HepG2 (cell line): ENCODE results near the gene TTBK1. TPM values are rescaled to one million over a fixed set of nuclear protein-coding genes. Genes with fewer than 3 reads are reported as not detected.
A peak's percentile ranks its signal among the peaks of the same experiment; 100 is the strongest.

Source experiments
- ARHGAP35 ChIP-seq: sonication (generic); formaldehyde crosslinking; IDR thresholded peaks from 2 replicates; pipeline ENCODE4 v1.9.0; 2022; ENCODE audit warnings: mild to moderate bottlenecking, inconsistent platforms, moderate library complexity, missing genetic modification reagents, borderline replicate concordance
- ARID4A ChIP-seq: sonication (generic); formaldehyde crosslinking; IDR thresholded peaks from 2 replicates; pipeline ENCODE4 v1.5.0; 2020; ENCODE audit warnings: mild to moderate bottlenecking, missing genetic modification reagents, borderline replicate concordance
- BRD4 ChIP-seq: sonication (generic); formaldehyde crosslinking; IDR thresholded peaks from 2 replicates; pipeline ENCODE4 v1.4.0; 2020; ENCODE audit warnings: missing genetic modification reagents
- KLF16 ChIP-seq, 2 experiments: sonication (generic) in 1 of 2; formaldehyde crosslinking in 1 of 2; IDR thresholded peaks; 2 replicates each; pipeline versions ENCODE4 v1.6.1 to v1.8.0; 2016 to 2023; ENCODE audit warnings: missing genetic modification reagents in 2 of 2, missing compliant biosample characterization in 1 of 2
- MTF1 ChIP-seq: sonication (generic); formaldehyde crosslinking; IDR thresholded peaks from 2 replicates; pipeline ENCODE4 v1.5.0; 2020; ENCODE audit warnings: missing genetic modification reagents
- PATZ1 ChIP-seq: sonication (generic); formaldehyde crosslinking; IDR thresholded peaks from 2 replicates; pipeline ENCODE4 v1.4.0; 2020; ENCODE audit warnings: missing genetic modification reagents
- PHF8 ChIP-seq: sonication (generic); formaldehyde crosslinking; IDR thresholded peaks from 2 replicates; pipeline ENCODE4 v1.5.0; 2020; ENCODE audit warnings: missing genetic modification reagents
- RXRB ChIP-seq: IDR thresholded peaks from 2 replicates; pipeline ENCODE4 v1.6.1; 2016; ENCODE audit warnings: borderline replicate concordance, missing genetic modification reagents, missing compliant biosample characterization
- TCF7L2 ChIP-seq: IDR thresholded peaks from 2 replicates; pipeline ENCODE4 v1.6.1; 2011; ENCODE audit warnings: mild to moderate bottlenecking, low read depth, low read length, moderate library complexity
- ZBTB43 ChIP-seq: sonication (generic); formaldehyde crosslinking; conservative IDR thresholded peaks from 2 replicates; pipeline ENCODE4 v1.4.0; 2020; ENCODE audit warnings: missing genetic modification reagents
- ZNF121 ChIP-seq: sonication (generic); formaldehyde crosslinking; IDR thresholded peaks from 2 replicates; pipeline ENCODE4 v1.5.0; 2020; ENCODE audit warnings: mild to moderate bottlenecking, missing genetic modification reagents
- ZNF224 ChIP-seq: sonication (generic); formaldehyde crosslinking; IDR thresholded peaks from 2 replicates; pipeline ENCODE4 v1.5.0; 2020; ENCODE audit warnings: mild to moderate bottlenecking, missing genetic modification reagents
- ZNF264 ChIP-seq: sonication (generic); formaldehyde crosslinking; IDR thresholded peaks from 2 replicates; pipeline ENCODE4 v1.4.0; 2020; ENCODE audit warnings: missing genetic modification reagents
- ZNF558 ChIP-seq: sonication (generic); formaldehyde crosslinking; IDR thresholded peaks from 2 replicates; pipeline ENCODE4 v1.9.0; 2022; ENCODE audit warnings: mild to moderate bottlenecking, missing genetic modification reagents, borderline replicate concordance
- ZNF687 ChIP-seq: sonication (generic); formaldehyde crosslinking; IDR thresholded peaks from 2 replicates; pipeline ENCODE4 v1.5.1; 2020; ENCODE audit warnings: mild to moderate bottlenecking, missing genetic modification reagents, moderate library complexity
- ZNF7 ChIP-seq: IDR thresholded peaks from 2 replicates; pipeline ENCODE4 v1.6.1; 2016; ENCODE audit warnings: missing biosample characterization, missing genetic modification reagents
- ZNF777 ChIP-seq: sonication (generic); formaldehyde crosslinking; IDR thresholded peaks from 2 replicates; pipeline ENCODE4 v1.4.0; 2020; ENCODE audit warnings: missing genetic modification reagents
- ZNF891 ChIP-seq: sonication (generic); formaldehyde crosslinking; IDR thresholded peaks from 2 replicates; pipeline ENCODE4 v1.5.0; 2020; ENCODE audit warnings: mild to moderate bottlenecking, missing genetic modification reagents
- polyA plus RNA-seq, 8 experiments: library from polyadenylated mRNA; depleted of rRNA in 3 of 8; stranded (reverse) in 7 of 8; unstranded in 1 of 8; fragments of >200 nt; fragmentation: Illumina TruSeq in 4 of 8; extraction: Trizol in 4 of 8; gene quantifications; 2 replicates each; pipeline versions ENCODE4 v1.2.1 to v1.2.3, GENCODE V29; 2011 to 2016; ENCODE audit warnings: low read depth in 4 of 8, missing spikeins in 1 of 8, mixed read lengths in 1 of 8; ENCODE audit not compliant: insufficient read depth in 1 of 8
- total RNA-seq, 5 experiments: library from RNA; depleted of rRNA; stranded (reverse); fragments of >200 nt; fragmentation: Illumina TruSeq; extraction: Trizol; gene quantifications; 2 replicates each; pipeline ENCODE4 v1.2.3, GENCODE V29; 2016; ENCODE audit warnings: low read depth in 1 of 5

The TTBK1 gene
- total and polyA plus RNA-seq, 2 of the 13 experiments (the other 11 are each of a cell fraction or from before 2014, with no cell fraction given) = 0.24 to 0.33 TPM

GRCh38 chr6:43286980-43287716 lies 43.9 kb downstream of the TTBK1 start (continued):
- TF ChIP-seq ZNF687 (CRISPR knock-in tag) = peak; percentile 86
- TF ChIP-seq ZNF7 = no peak
- TF ChIP-seq RXRB (CRISPR knock-in tag) = peak; percentile 40; the same call in 1 of the 2 replicates
- no peak for TF ChIP-seq ARID4A (CRISPR knock-in tag)
- peak; percentile 4; the same call in 1 of the 2 replicates for TF ChIP-seq PHF8 (CRISPR knock-in tag)
- TF ChIP-seq MTF1 = no peak
- peak; percentile 28; the same call in 1 of the 2 replicates for TF ChIP-seq ZNF891
- TF ChIP-seq KLF16 (CRISPR knock-in tag; IDR thresholded peaks at IDR 0.05) = no peak
- no peak for TF ChIP-seq ARHGAP35 (CRISPR knock-in tag)
- TF ChIP-seq ZNF777 (CRISPR knock-in tag) = no peak
- no peak for TF ChIP-seq TCF7L2
- peak; percentile 80 for TF ChIP-seq BRD4 (CRISPR knock-in tag)
- no peak for TF ChIP-seq ZNF264 (CRISPR knock-in tag)
- TF ChIP-seq PATZ1 (CRISPR knock-in tag) = no peak; the same call in 1 of the 2 replicates
- no peak for TF ChIP-seq ZNF558 (CRISPR knock-in tag)
- TF ChIP-seq ZNF224 (CRISPR knock-in tag) = peak; percentile 77; the same call in 1 of the 2 replicates
- TF ChIP-seq ZBTB43 (CRISPR knock-in tag) = 0 out of 2 replicates have a peak, but pooled peaks have one; percentile 23
- no peak for TF ChIP-seq ZNF121 (CRISPR knock-in tag)
